GM12878 (cell line): ENCODE measurements around the gene ADGRV1. TPM values are rescaled to one million over a fixed set of nuclear protein-coding genes. Genes with fewer than 3 reads are reported as not detected.

Experiments
- ATAC-seq: fragments of 200-7000 bp; cut with Tn5 transposase; 3 replicates; pipeline ENCODE4 v1.9.1; 2020; ENCODE audit warnings: mild to moderate bottlenecking, moderate library complexity
- BruUV-seq: library from RNA; stranded (reverse); fragments of 400-500 nt; replicated peaks from 2 replicates; lab custom pipeline; 2021; lab: Mats Ljungman, UMichigan
- CTCF ChIA-PET: fragments of 300-600 bp; sonication (Branson Sonifier 250); formaldehyde crosslinking; extraction: SDS; loops from one replicate; lab custom pipeline; 2021; ENCODE audit warnings: inconsistent platforms; lab: Yijun Ruan, JAX
- POLR2A ChIA-PET: fragments of 350-600 bp; formaldehyde crosslinking; extraction: SDS; loops from one replicate; lab custom pipeline; 2021; ENCODE audit warnings: inconsistent platforms; lab: Charles Lee
- RAD21 ChIA-PET: fragments of 300-600 bp; sonication (Branson Sonifier 250); formaldehyde crosslinking; loops from one replicate; lab custom pipeline; 2023; ENCODE audit warnings: antibody characterized with exemption; ENCODE audit not compliant: unreplicated experiment; lab: Charles Lee
- SMC1A ChIA-PET: fragments of 300-600 bp; sonication (Branson Sonifier 250); formaldehyde crosslinking; loops from one replicate; lab custom pipeline; 2023; ENCODE audit not compliant: unreplicated experiment, uncharacterized antibody; lab: Charles Lee
- DNase-seq: peaks from one replicate; pipeline ENCODE4 v3.0.0-alpha.2; 2011; ENCODE audit warnings: low read depth, low spot score
- FAIRE-seq: peaks from 3 replicates; lab custom pipeline; 2011; peaks lifted over from hg19 to GRCh38; lab: Jason Lieb, UNC
- H2AFZ ChIP-seq: 2 replicates; pipeline ENCODE4 v1.6.0; 2011; ENCODE audit warnings: low read depth, low read length, control low read depth; ENCODE audit not compliant: control insufficient read depth
- H3K27ac ChIP-seq: 2 replicates; pipeline ENCODE4 v1.5.1; 2011; ENCODE audit warnings: control low read depth; ENCODE audit not compliant: control insufficient read depth, insufficient read depth
- H3K27me3 ChIP-seq, 2 experiments: replicated peaks in 1 of 2; 2 replicates each; pipeline versions ENCODE4 v1.6.0 to v1.6.1; 2011; ENCODE audit warnings: low read length in 1 of 2; ENCODE audit not compliant: control insufficient read depth in 2 of 2, insufficient read depth in 2 of 2
- H3K36me3 ChIP-seq, 2 experiments: 2 replicates each; pipeline ENCODE4 v1.5.1; 2011; ENCODE audit warnings: low read length in 1 of 2; ENCODE audit not compliant: control insufficient read depth in 2 of 2, insufficient read depth in 2 of 2
- H3K4me1 ChIP-seq: 2 replicates; pipeline ENCODE4 v1.6.1; 2011; ENCODE audit warnings: mild to moderate bottlenecking, low read length, moderate library complexity, mixed read lengths; ENCODE audit not compliant: control insufficient read depth, insufficient read depth
- H3K4me2 ChIP-seq: 2 replicates; pipeline ENCODE4 v1.6.0; 2011; ENCODE audit warnings: control low read depth; ENCODE audit not compliant: control insufficient read depth, insufficient read depth
- H3K4me3 ChIP-seq: fragments of 200-600 bp; sonication (generic); 2 replicates; pipeline ENCODE4 v1.5.1; 2016
- H3K79me2 ChIP-seq: 2 replicates; pipeline ENCODE4 v1.6.0; 2011; ENCODE audit warnings: low read length; ENCODE audit not compliant: control insufficient read depth, insufficient read depth
- H3K9ac ChIP-seq: 2 replicates; pipeline ENCODE4 v1.8.0; 2011; ENCODE audit warnings: low read length, control low read depth, mixed read lengths; ENCODE audit not compliant: control insufficient read depth, insufficient read depth
- H3K9me3 ChIP-seq: replicated peaks from 3 replicates; pipeline ENCODE4 v1.5.1; 2011; ENCODE audit warnings: mild to moderate bottlenecking, low read length; ENCODE audit not compliant: control insufficient read depth, insufficient read depth
- H4K20me1 ChIP-seq: 2 replicates; pipeline ENCODE4 v1.6.0; 2011; ENCODE audit not compliant: control insufficient read depth, insufficient read depth
- ASH2L ChIP-seq: fragments of 300-600, 200-600 bp; sonication (generic); IDR thresholded peaks from 2 replicates; pipeline ENCODE4 v1.6.1; 2017; ENCODE audit warnings: low read depth, mild to moderate bottlenecking, borderline replicate concordance
- CREB1 ChIP-seq: IDR thresholded peaks from 2 replicates; pipeline ENCODE4 v1.6.1; 2012; ENCODE audit warnings: low read depth, mild to moderate bottlenecking, inconsistent platforms
- HDGF ChIP-seq: fragments of 450-650 bp; IDR thresholded peaks from 2 replicates; pipeline ENCODE4 v1.6.1; 2016; ENCODE audit warnings: antibody characterized with exemption
- NFXL1 ChIP-seq: fragments of 450-650 bp; IDR thresholded peaks from 2 replicates; pipeline ENCODE4 v1.6.1; 2017; ENCODE audit warnings: antibody characterized with exemption, mild to moderate bottlenecking, borderline replicate concordance
- PKNOX1 ChIP-seq: fragments of 450-650 bp; IDR thresholded peaks from 2 replicates; pipeline ENCODE4 v1.6.1; 2016; ENCODE audit warnings: mild to moderate bottlenecking
- STAT3 ChIP-seq: IDR thresholded peaks from 2 replicates; pipeline ENCODE4 v1.6.1; 2011; ENCODE audit warnings: low read depth, low read length, improper control_type of control experiment
- ZNF24 ChIP-seq: fragments of 450-650 bp; IDR thresholded peaks from 2 replicates; pipeline ENCODE4 v1.6.1; 2017; ENCODE audit warnings: antibody characterized with exemption, mild to moderate bottlenecking
- WGBS: methylation state at CpG from one replicate; pipeline ENCODE4 v1.1.6; 2016; ENCODE audit warnings: low lambda C conversion rate; ENCODE audit not compliant: insufficient replicate concordance, insufficient coverage; ENCODE audit errors: missing lambda C conversion rate; 5-methylcytosine and 5-hydroxymethylcytosine counted together
- in situ Hi-C: fragments of 300-500 bp; cut with MboI; formaldehyde crosslinking; loops from 9 replicates; pipeline ENCODE4 v1.14.3; 2018; ENCODE audit warnings: mixed read lengths
- intact Hi-C: fragments of 100-400 bp; cut with micrococcal nuclease; formaldehyde crosslinking; loops from one replicate; pipeline ENCODE4 v1.14.2; 2022; ENCODE audit not compliant: unreplicated experiment
- polyA plus RNA-seq, 11 experiments: library from polyadenylated mRNA; depleted of rRNA in 4 of 11; unstranded in 6 of 11; stranded (reverse) in 5 of 11; fragments of >200 nt; fragmentation: Nextera tagmentation in 4 of 11; fragmentation: Illumina TruSeq in 1 of 11; extraction: Ambion mirVana in 4 of 11; extraction: Trizol in 1 of 11; gene quantifications; 1 replicate in 1 of 11; 2 replicates in 10 of 11; pipeline versions ENCODE4 v1.2.1 to v1.2.3, GENCODE V29; 2011 to 2016; ENCODE audit warnings: inconsistent platforms in 2 of 11, missing spikeins in 2 of 11, low read depth in 1 of 11
- total RNA-seq, 4 experiments: library from RNA; depleted of rRNA in 3 of 4; stranded (reverse); fragments of >200 nt in 3 of 4; fragmentation: Illumina TruSeq in 1 of 4; extraction: Trizol in 1 of 4; gene quantifications; 2 replicates each; pipeline versions ENCODE4 v1.2.1 to v1.2.3, GENCODE V29; 2013 to 2021

ADGRV1 gene
- total and polyA plus RNA-seq, 10 of the 15 experiments (the other 5 are each of a cell fraction or from before 2014, with no cell fraction given): 0.04 to 8.1 (median 0.16) TPM; not detected in 1

- Histone ChIP-seq H3K4me1 (no peaks in the 10 kb centered on the region), H3K27ac (no peak overlapping the region), H4K20me1 (no peaks in the 10 kb centered on the region), H3K9ac (no peak overlapping the region), H3K27me3 (no peaks in the 10 kb centered on the region; a peak in 1 of 4 replicates), H3K36me3 (no peaks in the 10 kb centered on the region), H3K9me3 (no peaks in the 10 kb centered on the region), H2AFZ (no peak overlapping the region), H3K4me2 (no peak overlapping the region), H3K4me3 (no peak overlapping the region), H3K79me2 (no peaks in the 10 kb centered on the region)
- FAIRE-seq: no peak
- ChIA-PET CTCF (interaction anchor here (1.0 kb wide), 1 partner anchor 16 kb away, joined by 3 read pairs; the partner anchor contains the start of gene LYSMD3), POLR2A (no interaction called here), RAD21 (no interaction called here), SMC1A (interaction anchor here (0.7 kb wide), 1 partner anchor 58 kb away, joined by 3 read pairs; no protein-coding TSS in a partner anchor)
- 50% methylated on average over 4 of the region's 4 CpGs for WGBS
- BruUV-seq: no TSS peak
- DNase-seq: no peak
- intact Hi-C loops (no loop called here), in situ Hi-C loops (no loop called here)
- ATAC-seq: no peak
- TF ChIP-seq STAT3: no peak
Measured at GRCh38 chr5:90546216-90546837, 12.3 kb upstream of the ADGRV1 start.

- no peaks in the 10 kb centered on the region for H3K79me2 ChIP-seq
- no TSS peak for BruUV-seq
- intact Hi-C loops: no loop called here
- H3K36me3 ChIP-seq: no peaks in the 10 kb centered on the region
- H2AFZ ChIP-seq: no peak overlapping the region
- ATAC-seq (no peak), FAIRE-seq (no peak), DNase-seq (no peak)
- RAD21 ChIA-PET: no interaction called here
- no peak overlapping the region for H3K4me2 ChIP-seq
- TF ChIP-seq ZNF24 (no peak), CREB1 (no peak), HDGF (no peak), PKNOX1 (no peak), NFXL1 (no peak), ASH2L (no peak)
- in situ Hi-C loops: no loop called here
- 6% methylated on average over 1 of the region's 1 CpG for WGBS
- H3K9me3 ChIP-seq: no peaks in the 10 kb centered on the region
- no peaks in the 10 kb centered on the region for H3K4me1 ChIP-seq
- POLR2A ChIA-PET: no interaction called here
- no peaks in the 10 kb centered on the region for H4K20me1 ChIP-seq
- no peaks in the 10 kb centered on the region; a peak in 1 of 4 replicates for H3K27me3 ChIP-seq
- CTCF ChIA-PET: interaction anchor here (1.0 to 1.3 kb wide), 3 partner anchors 57 to 237 kb away, joined by 3 to 4 read pairs (median 4); no protein-coding TSS in a partner anchor
- SMC1A ChIA-PET: no interaction called here
- no peak overlapping the region for H3K27ac ChIP-seq
- H3K4me3 ChIP-seq: no peak overlapping the region
- no peak overlapping the region for H3K9ac ChIP-seq
Measured at GRCh38 chr5:90547072-90547536, 11.5 kb upstream of the ADGRV1 start.
